CD4-positive, alpha-beta T cell (primary cell): ENCODE data around the gene MEF2A. TPM values are rescaled to one million over a fixed set of nuclear protein-coding genes. Genes with fewer than 3 reads are reported as not detected.

Source experiments
- ATAC-seq: fragments of 200-7000 bp; cut with Tn5 transposase; one replicate; pipeline ENCODE4 v1.10.0; 2022; ENCODE audit warnings: mild to moderate bottlenecking; ENCODE audit not compliant: poor library complexity
- CTCF ChIA-PET: fragments of 350-600 bp; sonication (Branson Sonifier 250); formaldehyde crosslinking; loops from one replicate; lab custom pipeline; 2021; ENCODE audit warnings: antibody characterized with exemption, inconsistent platforms; lab: Charles Lee
- POLR2A ChIA-PET: fragments of 350-600 bp; sonication (Branson Sonifier 250); formaldehyde crosslinking; loops from one replicate; lab custom pipeline; 2021; ENCODE audit warnings: antibody characterized with exemption, inconsistent platforms; lab: Charles Lee
- DNase-seq, 14 experiments: peaks; one replicate each; pipeline ENCODE4 v3.0.0-alpha.2; 2013 to 2020; ENCODE audit warnings: mixed read lengths in 2 of 14
- H3K27ac ChIP-seq, 2 donors: one replicate each; pipeline versions ENCODE4 v1.5.1 to v1.7.0; 2013; ENCODE audit warnings: low read length in 2 of 2, low read depth in 1 of 2, mild to moderate bottlenecking in 1 of 2
- H3K27me3 ChIP-seq, 2 experiments: 1 replicate in 1 of 2; 2 replicates in 1 of 2; pipeline versions ENCODE4 v1.6.1 to v1.7.0; 2013; ENCODE audit warnings: low read length in 2 of 2, control low read depth in 1 of 2, mild to moderate bottlenecking in 1 of 2, moderate library complexity in 1 of 2; ENCODE audit not compliant: insufficient read depth in 2 of 2, control insufficient read depth in 1 of 2
- H3K36me3 ChIP-seq: one replicate; pipeline ENCODE4 v1.6.1; 2013; ENCODE audit warnings: low read length, control low read depth; ENCODE audit not compliant: insufficient read depth
- H3K4me1 ChIP-seq: one replicate; pipeline ENCODE4 v1.6.1; 2013; ENCODE audit warnings: low read length, control low read depth; ENCODE audit not compliant: insufficient read depth
- H3K4me3 ChIP-seq: one replicate; pipeline ENCODE4 v1.5.1; 2013; ENCODE audit warnings: mild to moderate bottlenecking, low read length, moderate library complexity
- H3K9me3 ChIP-seq, 2 experiments: 1 replicate in 1 of 2; 2 replicates in 1 of 2; pipeline versions ENCODE4 v1.6.1 to v1.7.0; 2013; ENCODE audit warnings: low read length in 2 of 2, mild to moderate bottlenecking in 2 of 2, control low read depth in 1 of 2, moderate library complexity in 1 of 2; ENCODE audit not compliant: control insufficient read depth in 1 of 2, insufficient read depth in 1 of 2
- H3K27ac Mint-ChIP-seq: one replicate; pipeline ENCODE4 v1.8.0; 2020; ENCODE audit warnings: mixed read lengths
- H3K27me3 Mint-ChIP-seq: one replicate; pipeline ENCODE4 v1.8.0; 2021; ENCODE audit warnings: mixed read lengths
- H3K36me3 Mint-ChIP-seq: one replicate; pipeline ENCODE4 v1.8.0; 2021; ENCODE audit warnings: low read depth, mixed read lengths
- H3K4me1 Mint-ChIP-seq: one replicate; pipeline ENCODE4 v1.8.0; 2021; ENCODE audit warnings: low read depth, mixed read lengths
- H3K4me3 Mint-ChIP-seq: one replicate; pipeline ENCODE4 v1.8.0; 2020; ENCODE audit warnings: mild to moderate bottlenecking, mixed read lengths
- H3K9me3 Mint-ChIP-seq: one replicate; pipeline ENCODE4 v1.8.0; 2020; ENCODE audit warnings: mixed read lengths
- intact Hi-C, 2 experiments: fragments of 100-400 bp; cut with DNase I in 1 of 2; cut with micrococcal nuclease in 1 of 2; formaldehyde crosslinking; loops; one replicate each; pipeline versions ENCODE4 v1.15.1 to v1.9.0; 2023 to 2025; cut with DNase I, micrococcal nuclease
- total RNA-seq, 174 experiments: library from RNA in 2 of 174; stranded (reverse) in 2 of 174; gene quantifications; one replicate each; pipeline ENCODE4 v1.2.3 and lab custom pipeline; 2021 to 2026
- TF ChIP-seq, protein P1 (sequence below): fragments of 200-600 bp; IDR thresholded peaks from one replicate; pipeline ENCODE4 v1.8.0; 2022; ENCODE audit warnings: antibody characterized with exemption, mild to moderate bottlenecking

MEF2A gene
- total RNA-seq, 2 experiments from 2014 or later = 23.2 to 24.9 TPM

DNA sequence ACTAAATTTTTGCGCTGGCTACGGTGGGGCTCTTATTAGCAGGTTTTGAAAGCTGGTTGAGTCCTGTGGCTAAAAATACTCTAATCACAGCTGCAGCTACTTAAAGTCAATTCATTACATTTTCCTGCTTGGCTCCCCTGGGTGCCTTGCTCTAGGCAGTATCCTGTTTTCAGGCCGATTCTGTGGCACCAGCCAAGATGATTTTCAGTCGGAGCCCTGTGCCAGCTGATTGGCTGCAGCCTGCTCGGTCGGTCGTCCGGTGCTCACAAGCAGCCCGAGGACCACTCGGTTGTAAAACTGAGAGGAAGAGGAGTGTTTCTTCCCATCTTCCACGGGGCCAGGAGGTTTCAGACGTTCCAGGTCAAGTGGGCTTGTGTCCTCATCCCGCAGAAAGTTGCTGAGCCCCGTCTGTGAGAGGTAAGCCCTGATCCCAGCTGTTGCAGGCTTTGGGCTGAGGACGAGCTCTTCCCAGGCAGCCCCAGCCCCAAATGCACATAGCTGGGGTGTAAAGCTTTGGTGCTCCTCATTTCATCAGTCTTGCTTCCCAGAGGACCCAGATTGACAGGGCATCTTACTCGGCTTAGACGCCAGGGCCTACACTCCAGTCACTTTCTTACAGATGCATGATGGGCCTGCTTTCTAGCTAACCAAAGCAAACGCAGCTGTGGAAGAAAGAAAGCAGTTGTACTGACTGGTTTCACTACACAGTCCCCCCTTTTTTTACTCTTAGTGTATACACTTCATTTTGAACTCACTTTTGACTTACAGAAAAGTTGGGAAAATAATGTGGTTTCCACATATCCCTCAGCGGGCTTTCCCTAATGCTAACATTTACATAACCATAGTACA lies 151.6 kb downstream of the MEF2A start:
- no peak for ATAC-seq
- TF ChIP-seq, protein P1, sequence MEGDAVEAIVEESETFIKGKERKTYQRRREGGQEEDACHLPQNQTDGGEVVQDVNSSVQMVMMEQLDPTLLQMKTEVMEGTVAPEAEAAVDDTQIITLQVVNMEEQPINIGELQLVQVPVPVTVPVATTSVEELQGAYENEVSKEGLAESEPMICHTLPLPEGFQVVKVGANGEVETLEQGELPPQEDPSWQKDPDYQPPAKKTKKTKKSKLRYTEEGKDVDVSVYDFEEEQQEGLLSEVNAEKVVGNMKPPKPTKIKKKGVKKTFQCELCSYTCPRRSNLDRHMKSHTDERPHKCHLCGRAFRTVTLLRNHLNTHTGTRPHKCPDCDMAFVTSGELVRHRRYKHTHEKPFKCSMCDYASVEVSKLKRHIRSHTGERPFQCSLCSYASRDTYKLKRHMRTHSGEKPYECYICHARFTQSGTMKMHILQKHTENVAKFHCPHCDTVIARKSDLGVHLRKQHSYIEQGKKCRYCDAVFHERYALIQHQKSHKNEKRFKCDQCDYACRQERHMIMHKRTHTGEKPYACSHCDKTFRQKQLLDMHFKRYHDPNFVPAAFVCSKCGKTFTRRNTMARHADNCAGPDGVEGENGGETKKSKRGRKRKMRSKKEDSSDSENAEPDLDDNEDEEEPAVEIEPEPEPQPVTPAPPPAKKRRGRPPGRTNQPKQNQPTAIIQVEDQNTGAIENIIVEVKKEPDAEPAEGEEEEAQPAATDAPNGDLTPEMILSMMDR = no peak
- no peak overlapping the region for H3K4me3 ChIP-seq
- peaks cover 19% of the 10 kb centered on the region for H3K36me3 ChIP-seq
- POLR2A ChIA-PET = interaction anchor here (0.6 to 2.5 kb wide), 3 partner anchors 13 to 460 kb away, joined by 3 to 13 read pairs (median 5); partner anchors contain the start of gene LYSMD4
- CTCF ChIA-PET = interaction anchor here (3.4 kb wide), 1 partner anchor 13 kb away, joined by 16 read pairs; no protein-coding TSS in a partner anchor
- H3K9me3 Mint-ChIP-seq = no peaks in the 10 kb centered on the region
- no peaks in the 10 kb centered on the region for H3K9me3 ChIP-seq
- H3K4me1 ChIP-seq = peaks cover 23% of the 10 kb centered on the region
- H3K27ac Mint-ChIP-seq = no peak overlapping the region
- DNase-seq = no peak
- no peak overlapping the region for H3K4me3 Mint-ChIP-seq
- peaks cover 21% of the 10 kb centered on the region for H3K36me3 Mint-ChIP-seq
- intact Hi-C loops = no loop called here
- H3K27ac ChIP-seq = no peak overlapping the region
- peaks cover 37% of the 10 kb centered on the region for H3K4me1 Mint-ChIP-seq
- H3K27me3 ChIP-seq = no peaks in the 10 kb centered on the region
- no peaks in the 10 kb centered on the region for H3K27me3 Mint-ChIP-seq

DNA sequence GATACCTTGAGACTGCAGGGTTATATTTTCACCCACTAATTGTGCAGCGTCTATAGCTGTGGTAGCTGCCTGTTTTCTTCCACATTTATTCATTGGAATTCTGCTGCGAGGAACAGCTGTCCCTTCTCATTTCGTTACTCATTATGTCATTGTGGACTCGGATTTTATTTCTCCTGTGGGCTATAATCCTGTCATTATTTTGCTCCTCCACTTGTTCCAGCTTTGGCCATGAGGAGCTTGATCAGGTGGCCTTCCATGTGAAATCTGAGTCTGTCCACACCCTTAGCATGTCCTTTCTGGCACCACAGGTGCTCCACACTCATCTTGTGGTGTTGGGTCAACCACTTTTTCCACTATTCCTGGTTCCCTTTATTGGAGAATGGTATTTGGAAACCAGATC lies 152.6 kb downstream of the MEF2A start:
- Histone ChIP-seq H3K9me3 (no peaks in the 10 kb centered on the region), H3K4me3 (no peak overlapping the region), H3K36me3 (peaks cover 10% of the 10 kb centered on the region), H3K27ac (no peak overlapping the region), H3K27me3 (no peaks in the 10 kb centered on the region), H3K4me1 (peaks cover 23% of the 10 kb centered on the region)
- Mint-ChIP-seq H3K27ac (no peak overlapping the region), H3K9me3 (no peaks in the 10 kb centered on the region), H3K4me1 (peaks cover 38% of the 10 kb centered on the region), H3K27me3 (no peaks in the 10 kb centered on the region), H3K36me3 (peaks cover 12% of the 10 kb centered on the region), H3K4me3 (no peak overlapping the region)
- CTCF ChIA-PET = interaction anchor here (1.8 kb wide), 1 partner anchor 14 kb away, joined by 7 read pairs; no protein-coding TSS in a partner anchor
- intact Hi-C loops = no loop called here
- POLR2A ChIA-PET = interaction anchor here (1.3 to 2.5 kb wide), 2 partner anchors 14 to 15 kb away, joined by 7 to 13 read pairs; partner anchors contain the start of gene LYSMD4
- ATAC-seq = no peak
- TF ChIP-seq, protein P1 = no peak
- DNase-seq = no peak

DNA sequence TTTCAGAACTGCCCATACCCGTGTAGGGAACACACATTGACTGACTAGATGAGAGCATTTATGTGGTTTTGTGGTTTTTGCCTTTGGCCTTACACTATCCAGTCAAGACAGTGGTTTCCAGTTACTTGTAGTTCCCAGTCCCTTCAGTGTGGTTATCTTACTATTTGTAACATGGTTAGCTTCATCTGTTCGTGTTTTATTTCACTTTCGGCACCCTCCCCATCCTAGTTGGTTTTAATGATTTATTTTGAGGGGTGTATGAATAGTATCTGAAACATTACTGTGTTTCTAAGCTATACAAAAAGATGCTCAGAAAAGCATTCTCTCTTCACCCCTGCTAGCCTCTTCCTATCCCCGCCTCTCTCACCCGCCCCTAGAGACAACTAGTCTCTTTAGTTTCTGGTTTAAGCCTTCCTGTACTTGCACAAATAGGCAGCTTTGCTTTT lies 153.3 kb downstream of the MEF2A start:
- Histone ChIP-seq H3K36me3 (peaks cover 10% of the 10 kb centered on the region), H3K9me3 (no peaks in the 10 kb centered on the region), H3K4me3 (no peak overlapping the region), H3K27ac (no peak overlapping the region), H3K4me1 (peaks cover 23% of the 10 kb centered on the region), H3K27me3 (no peaks in the 10 kb centered on the region)
- ATAC-seq (no peak), DNase-seq (no peak)
- intact Hi-C loops = no loop called here
- peaks cover 12% of the 10 kb centered on the region for H3K36me3 Mint-ChIP-seq
- no peak overlapping the region for H3K4me3 Mint-ChIP-seq
- H3K27me3 Mint-ChIP-seq = no peaks in the 10 kb centered on the region
- peaks cover 38% of the 10 kb centered on the region for H3K4me1 Mint-ChIP-seq
- H3K9me3 Mint-ChIP-seq = no peaks in the 10 kb centered on the region
- TF ChIP-seq, protein P1 = no peak
- H3K27ac Mint-ChIP-seq = no peak overlapping the region
- ChIA-PET POLR2A (interaction anchor here (1.3 kb wide), 1 partner anchor 14 kb away, joined by 7 read pairs; the partner anchor contains the start of gene LYSMD4), CTCF (interaction anchor here (0.6 to 1.8 kb wide), 3 partner anchors 15 to 422 kb away, joined by 3 to 7 read pairs (median 4); no protein-coding TSS in a partner anchor)
